GM23338 (cell line): Measurements from ENCODE around the gene TMEM222. TPM values are rescaled to one million over a fixed set of nuclear protein-coding genes. Genes with fewer than 3 reads are reported as not detected.

Experiments used
- CREB1 ChIP-seq: fragments of 250-450 bp; sonication (Bioruptor Pico); IDR thresholded peaks from 2 replicates; pipeline ENCODE4 v1.5.0; 2020; ENCODE audit warnings: low read depth, mild to moderate bottlenecking, moderate library complexity
- EZH2 ChIP-seq: fragments of 200-600 bp; sonication (generic); IDR thresholded peaks from one replicate; pipeline ENCODE4 v1.8.0; 2017; ENCODE audit warnings: antibody characterized with exemption, mild to moderate bottlenecking, low read depth; ENCODE audit not compliant: unreplicated experiment
- JUNB ChIP-seq: IDR thresholded peaks from one replicate; pipeline ENCODE4 v1.6.1; 2016; ENCODE audit warnings: antibody characterized with exemption; ENCODE audit not compliant: unreplicated experiment
- NANOG ChIP-seq: IDR thresholded peaks from 2 replicates; pipeline ENCODE4 v1.6.1; 2016; ENCODE audit warnings: antibody characterized with exemption, borderline replicate concordance
- POLR2AphosphoS5 ChIP-seq: IDR thresholded peaks from 2 replicates; pipeline ENCODE4 v1.6.1; 2016; ENCODE audit warnings: antibody characterized with exemption, low read depth
- STAT1 ChIP-seq: IDR thresholded peaks from one replicate; pipeline ENCODE4 v1.6.1; 2016; ENCODE audit warnings: antibody characterized with exemption; ENCODE audit not compliant: unreplicated experiment
- ZNF114 ChIP-seq: fragments of 250-450 bp; sonication (Bioruptor Pico); IDR thresholded peaks from 2 replicates; pipeline ENCODE4 v1.5.0; 2020; ENCODE audit warnings: mild to moderate bottlenecking, moderate library complexity
- ZNF331 ChIP-seq: fragments of 250-450 bp; sonication (Bioruptor Pico); IDR thresholded peaks from 2 replicates; pipeline ENCODE4 v1.5.0; 2020; ENCODE audit warnings: low read depth, mild to moderate bottlenecking, moderate library complexity
- polyA plus RNA-seq: library from polyadenylated mRNA; unstranded; fragments of >200 nt; fragmentation: Nextera tagmentation; extraction: Ambion mirVana; gene quantifications from 2 replicates; pipeline ENCODE4 v1.2.1, GENCODE V29; 2016
- total RNA-seq: library from RNA; depleted of rRNA; stranded (reverse); fragments of >200 nt; shearing (Covaris generic); gene quantifications from 2 replicates; pipeline ENCODE4 v1.2.3, GENCODE V29; 2014
- TF ChIP-seq, protein P1 (sequence below): fragments of 250-450 bp; sonication (Bioruptor Pico); IDR thresholded peaks from 2 replicates; pipeline ENCODE4 v1.5.0; 2020; ENCODE audit warnings: mild to moderate bottlenecking, moderate library complexity
- TF ChIP-seq, protein P2 (sequence below), 2 experiments: fragments of 200-600 bp in 1 of 2; sonication (generic) in 1 of 2; conservative IDR thresholded peaks; 2 replicates each; pipeline versions ENCODE4 v1.5.1 to v1.6.1; 2016 to 2017; ENCODE audit warnings: antibody characterized with exemption in 2 of 2, low read depth in 2 of 2, mild to moderate bottlenecking in 2 of 2, moderate library complexity in 1 of 2
- TF ChIP-seq, protein P3 (sequence below): IDR thresholded peaks from 2 replicates; pipeline ENCODE4 v1.6.1; 2016; ENCODE audit warnings: antibody characterized with exemption

The TMEM222 gene
- total and polyA plus RNA-seq, 2 experiments from 2014 or later, result 17.8 to 22.6 TPM

DNA sequence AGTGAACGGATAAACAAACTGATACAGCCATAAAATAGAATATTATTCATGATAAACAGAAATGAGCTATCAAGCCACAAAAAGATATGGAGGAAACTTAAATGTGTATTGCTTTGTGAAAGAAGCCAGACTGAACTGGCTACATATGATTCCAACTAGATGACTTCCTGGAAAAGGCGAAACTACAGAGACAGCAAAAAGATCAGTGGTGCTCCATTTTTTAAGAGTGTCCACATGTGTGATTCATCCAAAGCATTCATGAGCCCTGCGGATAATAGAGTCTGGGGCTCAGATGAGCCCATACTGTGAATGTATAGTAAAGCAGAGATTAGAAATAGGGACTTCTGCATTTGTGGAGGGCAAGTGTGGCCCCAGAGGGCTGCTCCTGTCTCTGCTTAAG is 7.8 kb upstream of the TMEM222 start (continued):
- TF ChIP-seq, protein P1, sequence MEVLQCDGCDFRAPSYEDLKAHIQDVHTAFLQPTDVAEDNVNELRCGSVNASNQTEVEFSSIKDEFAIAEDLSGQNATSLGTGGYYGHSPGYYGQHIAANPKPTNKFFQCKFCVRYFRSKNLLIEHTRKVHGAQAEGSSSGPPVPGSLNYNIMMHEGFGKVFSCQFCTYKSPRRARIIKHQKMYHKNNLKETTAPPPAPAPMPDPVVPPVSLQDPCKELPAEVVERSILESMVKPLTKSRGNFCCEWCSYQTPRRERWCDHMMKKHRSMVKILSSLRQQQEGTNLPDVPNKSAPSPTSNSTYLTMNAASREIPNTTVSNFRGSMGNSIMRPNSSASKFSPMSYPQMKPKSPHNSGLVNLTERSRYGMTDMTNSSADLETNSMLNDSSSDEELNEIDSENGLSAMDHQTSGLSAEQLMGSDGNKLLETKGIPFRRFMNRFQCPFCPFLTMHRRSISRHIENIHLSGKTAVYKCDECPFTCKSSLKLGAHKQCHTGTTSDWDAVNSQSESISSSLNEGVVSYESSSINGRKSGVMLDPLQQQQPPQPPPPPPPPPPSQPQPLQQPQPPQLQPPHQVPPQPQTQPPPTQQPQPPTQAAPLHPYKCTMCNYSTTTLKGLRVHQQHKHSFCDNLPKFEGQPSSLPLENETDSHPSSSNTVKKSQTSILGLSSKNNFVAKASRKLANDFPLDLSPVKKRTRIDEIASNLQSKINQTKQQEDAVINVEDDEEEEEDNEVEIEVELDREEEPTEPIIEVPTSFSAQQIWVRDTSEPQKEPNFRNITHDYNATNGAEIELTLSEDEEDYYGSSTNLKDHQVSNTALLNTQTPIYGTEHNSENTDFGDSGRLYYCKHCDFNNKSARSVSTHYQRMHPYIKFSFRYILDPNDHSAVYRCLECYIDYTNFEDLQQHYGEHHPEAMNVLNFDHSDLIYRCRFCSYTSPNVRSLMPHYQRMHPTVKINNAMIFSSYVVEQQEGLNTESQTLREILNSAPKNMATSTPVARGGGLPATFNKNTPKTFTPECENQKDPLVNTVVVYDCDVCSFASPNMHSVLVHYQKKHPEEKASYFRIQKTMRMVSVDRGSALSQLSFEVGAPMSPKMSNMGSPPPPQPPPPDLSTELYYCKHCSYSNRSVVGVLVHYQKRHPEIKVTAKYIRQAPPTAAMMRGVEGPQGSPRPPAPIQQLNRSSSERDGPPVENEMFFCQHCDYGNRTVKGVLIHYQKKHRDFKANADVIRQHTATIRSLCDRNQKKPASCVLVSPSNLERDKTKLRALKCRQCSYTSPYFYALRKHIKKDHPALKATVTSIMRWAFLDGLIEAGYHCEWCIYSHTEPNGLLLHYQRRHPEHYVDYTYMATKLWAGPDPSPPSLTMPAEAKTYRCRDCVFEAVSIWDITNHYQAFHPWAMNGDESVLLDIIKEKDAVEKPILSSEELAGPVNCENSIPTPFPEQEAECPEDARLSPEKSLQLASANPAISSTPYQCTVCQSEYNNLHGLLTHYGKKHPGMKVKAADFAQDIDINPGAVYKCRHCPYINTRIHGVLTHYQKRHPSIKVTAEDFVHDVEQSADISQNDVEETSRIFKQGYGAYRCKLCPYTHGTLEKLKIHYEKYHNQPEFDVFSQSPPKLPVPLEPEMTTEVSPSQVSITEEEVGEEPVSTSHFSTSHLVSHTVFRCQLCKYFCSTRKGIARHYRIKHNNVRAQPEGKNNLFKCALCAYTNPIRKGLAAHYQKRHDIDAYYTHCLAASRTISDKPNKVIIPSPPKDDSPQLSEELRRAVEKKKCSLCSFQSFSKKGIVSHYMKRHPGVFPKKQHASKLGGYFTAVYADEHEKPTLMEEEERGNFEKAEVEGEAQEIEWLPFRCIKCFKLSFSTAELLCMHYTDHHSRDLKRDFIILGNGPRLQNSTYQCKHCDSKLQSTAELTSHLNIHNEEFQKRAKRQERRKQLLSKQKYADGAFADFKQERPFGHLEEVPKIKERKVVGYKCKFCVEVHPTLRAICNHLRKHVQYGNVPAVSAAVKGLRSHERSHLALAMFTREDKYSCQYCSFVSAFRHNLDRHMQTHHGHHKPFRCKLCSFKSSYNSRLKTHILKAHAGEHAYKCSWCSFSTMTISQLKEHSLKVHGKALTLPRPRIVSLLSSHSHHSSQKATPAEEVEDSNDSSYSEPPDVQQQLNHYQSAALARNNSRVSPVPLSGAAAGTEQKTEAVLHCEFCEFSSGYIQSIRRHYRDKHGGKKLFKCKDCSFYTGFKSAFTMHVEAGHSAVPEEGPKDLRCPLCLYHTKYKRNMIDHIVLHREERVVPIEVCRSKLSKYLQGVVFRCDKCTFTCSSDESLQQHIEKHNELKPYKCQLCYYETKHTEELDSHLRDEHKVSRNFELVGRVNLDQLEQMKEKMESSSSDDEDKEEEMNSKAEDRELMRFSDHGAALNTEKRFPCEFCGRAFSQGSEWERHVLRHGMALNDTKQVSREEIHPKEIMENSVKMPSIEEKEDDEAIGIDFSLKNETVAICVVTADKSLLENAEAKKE (CRISPR knock-in tag), result no peak
- TF ChIP-seq EZH2, result no peak
- TF ChIP-seq, protein P2, sequence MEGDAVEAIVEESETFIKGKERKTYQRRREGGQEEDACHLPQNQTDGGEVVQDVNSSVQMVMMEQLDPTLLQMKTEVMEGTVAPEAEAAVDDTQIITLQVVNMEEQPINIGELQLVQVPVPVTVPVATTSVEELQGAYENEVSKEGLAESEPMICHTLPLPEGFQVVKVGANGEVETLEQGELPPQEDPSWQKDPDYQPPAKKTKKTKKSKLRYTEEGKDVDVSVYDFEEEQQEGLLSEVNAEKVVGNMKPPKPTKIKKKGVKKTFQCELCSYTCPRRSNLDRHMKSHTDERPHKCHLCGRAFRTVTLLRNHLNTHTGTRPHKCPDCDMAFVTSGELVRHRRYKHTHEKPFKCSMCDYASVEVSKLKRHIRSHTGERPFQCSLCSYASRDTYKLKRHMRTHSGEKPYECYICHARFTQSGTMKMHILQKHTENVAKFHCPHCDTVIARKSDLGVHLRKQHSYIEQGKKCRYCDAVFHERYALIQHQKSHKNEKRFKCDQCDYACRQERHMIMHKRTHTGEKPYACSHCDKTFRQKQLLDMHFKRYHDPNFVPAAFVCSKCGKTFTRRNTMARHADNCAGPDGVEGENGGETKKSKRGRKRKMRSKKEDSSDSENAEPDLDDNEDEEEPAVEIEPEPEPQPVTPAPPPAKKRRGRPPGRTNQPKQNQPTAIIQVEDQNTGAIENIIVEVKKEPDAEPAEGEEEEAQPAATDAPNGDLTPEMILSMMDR (conservative IDR thresholded peaks at IDR 0.05; ENCODE audit: low read depth in 2 of 2), result no peak
- no peak for TF ChIP-seq NANOG
- TF ChIP-seq ZNF114 (CRISPR knock-in tag), result no peak
- TF ChIP-seq STAT1, result no peak
- no peak for TF ChIP-seq CREB1
- TF ChIP-seq, protein P3, sequence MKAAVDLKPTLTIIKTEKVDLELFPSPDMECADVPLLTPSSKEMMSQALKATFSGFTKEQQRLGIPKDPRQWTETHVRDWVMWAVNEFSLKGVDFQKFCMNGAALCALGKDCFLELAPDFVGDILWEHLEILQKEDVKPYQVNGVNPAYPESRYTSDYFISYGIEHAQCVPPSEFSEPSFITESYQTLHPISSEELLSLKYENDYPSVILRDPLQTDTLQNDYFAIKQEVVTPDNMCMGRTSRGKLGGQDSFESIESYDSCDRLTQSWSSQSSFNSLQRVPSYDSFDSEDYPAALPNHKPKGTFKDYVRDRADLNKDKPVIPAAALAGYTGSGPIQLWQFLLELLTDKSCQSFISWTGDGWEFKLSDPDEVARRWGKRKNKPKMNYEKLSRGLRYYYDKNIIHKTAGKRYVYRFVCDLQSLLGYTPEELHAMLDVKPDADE, result no peak
- TF ChIP-seq POLR2AphosphoS5, result no peak
- no peak for TF ChIP-seq JUNB
- TF ChIP-seq ZNF331 (CRISPR knock-in tag), result no peak
